HG03045 (cell line): ENCODE data around the gene ANKRD31.
"Not testable (repeated sequence)": the region's sequence is repeated elsewhere in the genome, so short reads cannot be mapped to it uniquely, and the experiment has no call there.

Experiments used
- ATAC-seq: cut with Tn5 transposase; IDR thresholded peaks from one replicate; pipeline ENCODE4 v1.9.1; 2021; ENCODE audit warnings: mild to moderate bottlenecking, moderate library complexity; ENCODE audit not compliant: unreplicated experiment

Gene ANKRD31

DNA sequence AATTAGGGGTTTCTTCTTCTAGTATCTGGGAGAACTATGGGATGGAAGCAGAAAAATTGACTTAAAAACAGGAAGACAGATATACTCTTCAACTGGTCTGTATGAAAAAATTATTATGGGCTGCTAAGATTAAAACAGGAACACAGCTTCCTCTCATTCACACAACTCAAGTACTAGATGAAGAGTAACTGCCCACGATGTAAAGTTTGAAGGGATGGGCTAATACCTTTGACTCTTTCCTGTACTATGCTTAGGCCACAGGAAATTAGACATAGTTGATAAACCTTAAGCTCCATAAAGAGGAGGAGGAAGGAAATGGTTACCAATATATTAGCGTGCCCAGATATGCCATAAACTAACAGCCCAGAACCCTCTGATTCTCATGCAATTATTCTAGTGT, 88.6 kb downstream of the ANKRD31 start:
- no peak for ATAC-seq

DNA sequence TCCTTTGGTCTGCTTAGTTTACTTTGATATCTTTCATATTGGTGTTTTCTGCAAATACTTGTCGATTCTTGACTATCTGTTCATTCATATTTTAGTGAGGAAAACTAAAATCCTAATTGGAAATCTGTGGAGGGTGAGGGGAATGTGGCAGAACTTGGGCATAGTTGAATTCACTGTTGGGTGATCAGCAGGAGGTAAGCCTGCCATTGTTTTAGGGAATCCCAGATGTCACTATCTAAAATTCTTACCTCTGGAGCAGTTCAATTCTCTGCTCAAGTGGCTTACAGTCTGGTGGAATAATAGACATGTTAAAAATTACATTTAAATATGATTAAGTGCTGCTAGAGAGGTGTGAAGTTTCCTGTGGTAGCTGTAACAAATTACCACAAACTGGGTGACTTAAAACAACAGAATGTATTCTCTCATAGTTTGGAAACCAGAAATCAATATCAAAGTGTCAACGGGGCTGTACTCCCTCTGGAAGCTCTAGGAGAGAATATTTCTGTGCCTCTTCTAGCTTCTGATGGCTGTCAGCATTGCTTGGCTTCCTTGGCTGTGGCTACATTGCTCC, 94.0 kb downstream of the ANKRD31 start:
- ATAC-seq = no peak

DNA sequence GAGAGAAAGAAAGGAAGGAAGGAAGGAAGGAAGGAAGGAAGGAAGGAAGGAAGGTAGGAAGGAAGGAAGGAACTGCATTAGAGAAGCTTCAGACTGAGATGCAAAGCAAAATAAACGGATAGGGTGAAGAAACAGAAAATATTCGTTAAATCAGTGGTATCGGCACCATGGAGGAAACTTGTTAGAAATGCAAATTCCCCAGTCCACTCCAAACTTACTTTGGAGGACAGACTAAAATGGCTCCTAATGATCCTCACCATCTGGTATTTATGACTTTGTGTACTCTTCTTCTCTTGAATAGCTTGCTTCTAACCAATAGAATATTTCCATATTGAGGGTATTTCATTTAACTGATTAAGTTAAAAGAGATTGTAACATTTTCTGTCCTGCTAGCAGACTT, 96.4 kb downstream of the ANKRD31 start:
- no peak for ATAC-seq

GRCh38 chr5:75138689-75139088, 98.0 kb downstream of the ANKRD31 start:
- ATAC-seq = no peak

DNA sequence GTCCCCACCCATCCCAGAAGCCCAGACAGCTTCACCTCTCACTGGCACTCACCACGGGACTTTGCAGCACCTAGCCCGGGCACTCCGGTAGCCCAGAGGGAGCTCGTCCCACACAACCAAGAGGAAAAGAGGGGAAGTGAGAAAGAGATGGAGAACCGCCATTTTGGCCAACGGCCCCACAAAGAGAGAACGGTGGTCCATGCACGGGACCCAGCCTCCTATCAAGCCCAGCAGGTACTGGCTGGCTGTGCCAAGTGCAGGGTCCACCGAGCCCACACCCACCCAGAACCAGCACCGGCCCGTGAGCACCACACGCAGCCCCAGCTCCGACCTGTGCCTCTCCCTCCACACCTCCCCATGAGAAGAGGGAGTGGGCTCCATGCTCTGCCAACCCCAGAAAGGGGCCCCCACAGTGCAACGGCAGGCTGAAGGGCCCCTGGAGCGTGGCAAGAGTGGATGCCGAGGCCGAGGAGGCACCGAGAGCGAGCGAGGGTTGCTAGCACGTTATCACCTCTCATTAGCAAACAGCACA, 105.8 kb downstream of the ANKRD31 start:
- ATAC-seq = no peak

DNA sequence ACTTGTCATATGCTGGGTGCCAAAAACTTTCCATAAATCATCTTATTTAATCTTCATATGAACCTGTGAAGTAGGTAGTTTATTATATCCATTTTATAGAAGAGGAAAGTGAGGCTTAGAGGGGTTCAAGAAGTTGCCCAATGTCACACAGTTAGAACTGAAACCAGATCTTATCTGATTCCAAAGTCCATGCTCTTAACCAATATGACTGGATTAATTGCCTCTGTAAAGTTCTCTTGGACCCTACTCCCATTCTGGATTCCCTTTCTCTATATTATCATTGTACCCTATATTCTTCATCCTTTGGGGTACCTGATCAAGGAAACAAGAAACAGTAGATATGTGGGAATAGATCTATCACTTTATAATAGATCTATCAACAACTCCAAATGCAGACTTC, 119.8 kb downstream of the ANKRD31 start:
- ATAC-seq = no peak

- not testable (repeated sequence) for ATAC-seq
Observed at GRCh38 chr5:75114311-75114710, 122.4 kb downstream of the ANKRD31 start.

- no peak for ATAC-seq
Observed at GRCh38 chr5:75113354-75114113, 123.1 kb downstream of the ANKRD31 start.

DNA sequence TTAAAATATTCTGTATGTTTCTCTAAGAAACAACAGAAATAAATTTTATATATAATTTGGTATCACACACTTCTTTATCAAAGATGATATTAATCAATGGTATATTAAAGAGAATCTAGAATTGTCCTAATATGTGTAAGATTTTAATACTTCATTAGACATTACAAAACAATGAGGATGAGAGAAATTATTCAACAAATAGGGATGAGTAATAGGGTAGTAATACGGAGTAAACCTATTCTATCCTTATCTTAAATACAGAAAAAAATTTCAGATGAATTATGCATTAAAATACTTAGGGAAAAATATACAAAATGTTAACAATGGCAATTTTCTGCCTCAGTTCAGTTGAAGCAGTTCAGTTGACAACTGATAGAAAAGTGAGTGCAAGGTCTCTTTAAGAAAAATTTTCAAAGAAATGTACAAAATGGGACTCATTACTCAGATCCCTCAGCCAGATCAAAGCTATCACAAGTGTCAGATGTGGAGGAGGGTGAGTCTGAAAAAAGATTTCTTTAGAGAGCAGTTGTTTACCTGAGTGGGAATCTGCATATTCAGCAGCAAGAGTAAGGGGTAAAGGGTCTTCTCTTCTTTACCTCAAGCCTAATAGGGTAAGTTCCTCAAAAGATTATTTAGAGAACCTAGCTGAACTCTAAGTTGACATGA, 127.6 kb downstream of the ANKRD31 start:
- no peak for ATAC-seq

DNA sequence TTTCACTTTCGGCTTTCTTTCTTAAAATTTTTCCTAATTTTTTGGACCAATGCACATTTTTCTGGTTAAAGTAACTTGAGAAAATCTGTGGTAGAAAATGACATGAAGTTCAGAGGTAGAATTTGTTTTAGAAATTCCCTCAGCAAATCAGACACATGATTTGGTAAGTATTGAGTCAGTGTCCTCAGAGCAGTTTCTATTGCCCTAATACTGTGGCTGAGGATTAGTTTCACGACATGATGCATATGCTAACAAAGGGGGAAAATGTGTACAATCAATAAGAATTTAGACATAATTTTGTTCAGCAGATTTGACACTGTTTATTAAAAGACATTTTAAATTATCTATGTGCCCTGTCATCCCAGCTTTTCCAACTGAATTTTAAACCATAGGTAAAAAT, 128.2 kb downstream of the ANKRD31 start:
- ATAC-seq = no peak

DNA sequence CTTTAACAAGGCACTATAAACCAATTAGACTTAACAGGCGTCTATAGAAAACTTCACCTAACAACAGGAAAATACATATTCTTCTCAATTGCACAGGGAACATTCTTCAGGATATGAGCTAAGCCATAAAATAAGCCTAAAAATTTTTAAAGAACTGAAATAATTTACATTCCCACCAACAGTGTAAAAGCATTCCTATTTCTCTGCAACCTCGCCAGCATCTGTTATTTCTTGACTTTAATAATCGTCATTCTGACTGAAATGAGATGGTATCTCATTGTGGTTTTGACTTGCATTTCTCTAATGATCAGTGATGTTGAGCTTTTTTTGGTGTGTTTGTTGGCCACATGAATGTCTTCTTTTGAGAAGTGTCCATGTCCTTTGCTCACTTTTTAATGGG, 140.7 kb downstream of the ANKRD31 start:
- ATAC-seq = not testable (repeated sequence)

GRCh38 chr5:75091597-75091996, 145.1 kb downstream of the ANKRD31 start:
- no peak for ATAC-seq

DNA sequence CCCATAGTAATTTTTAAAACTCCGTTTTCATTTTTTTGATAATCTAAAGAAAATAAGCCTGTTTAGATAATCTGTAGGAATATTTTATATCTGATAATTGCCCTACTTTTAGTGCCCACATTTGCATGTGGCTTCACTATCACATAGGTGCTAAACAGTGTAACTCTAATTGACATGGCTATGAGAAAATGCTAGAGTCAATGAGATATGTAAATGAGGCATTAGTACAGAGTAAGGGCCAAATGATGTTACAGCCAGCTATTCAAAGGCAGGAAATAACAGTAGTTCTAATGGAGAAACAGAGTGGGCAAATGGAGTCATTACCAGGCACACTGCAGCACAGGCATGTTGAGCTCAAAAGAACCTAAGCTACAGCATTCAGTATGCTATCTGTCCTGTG, 147.0 kb downstream of the ANKRD31 start:
- ATAC-seq = no peak

DNA sequence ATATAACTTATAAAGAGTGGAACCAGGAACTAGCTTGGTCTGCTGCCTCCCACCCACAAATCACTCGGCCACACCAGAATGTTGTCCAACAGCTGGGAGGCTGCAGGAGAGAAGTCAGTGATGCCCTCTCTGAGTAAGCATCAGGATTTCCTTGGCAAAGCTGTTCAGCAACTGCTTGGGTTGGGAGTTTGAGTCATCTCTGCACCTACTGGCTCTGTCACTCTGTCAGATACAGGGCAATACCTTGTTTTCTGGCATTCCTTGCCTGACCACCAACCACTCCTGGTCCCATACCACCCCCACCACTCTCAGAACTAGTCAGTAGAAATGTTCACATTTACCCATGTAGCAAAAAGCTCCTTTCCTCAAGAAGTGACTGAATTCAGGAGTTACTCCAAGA, 147.5 kb downstream of the ANKRD31 start:
- ATAC-seq = no peak

DNA sequence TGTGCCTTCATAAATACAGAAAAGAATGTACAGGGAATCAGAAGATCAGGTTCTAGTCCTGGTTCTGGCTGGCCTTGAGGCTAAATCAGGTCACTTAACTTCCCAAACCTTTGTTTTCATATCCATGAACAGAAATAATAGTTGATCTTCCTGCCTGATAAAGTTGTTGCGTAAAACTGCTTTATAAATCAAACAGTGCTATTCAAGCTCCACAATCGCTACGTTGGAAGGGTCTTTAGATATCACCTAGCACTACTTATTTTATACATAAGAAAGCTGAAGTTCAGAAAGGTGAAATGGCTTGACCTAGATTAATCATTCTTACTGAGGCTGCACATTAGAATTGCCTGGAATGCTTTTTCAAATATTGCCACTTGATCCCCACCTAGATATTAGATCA, 148.0 kb downstream of the ANKRD31 start:
- no peak for ATAC-seq

DNA sequence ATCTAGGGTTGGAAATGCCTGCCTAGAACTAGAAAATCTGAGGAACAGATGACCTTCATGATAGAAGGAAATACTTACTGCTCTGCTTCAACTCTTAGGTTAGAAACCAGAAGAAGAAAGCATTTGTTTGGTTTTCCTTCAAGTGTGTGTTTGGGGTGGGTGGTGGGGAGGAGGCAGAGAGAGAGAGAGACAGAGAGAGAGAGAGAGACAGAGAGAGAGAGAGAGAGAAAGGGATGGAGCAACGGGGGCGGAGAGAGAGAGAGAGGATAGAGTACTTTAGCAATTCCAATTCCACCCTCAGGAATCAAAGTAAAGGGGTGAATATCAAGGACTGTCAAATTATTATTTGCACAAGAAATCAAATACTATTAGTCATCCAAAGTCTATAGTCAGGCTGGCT, 155.2 kb downstream of the ANKRD31 start:
- ATAC-seq = no peak

DNA sequence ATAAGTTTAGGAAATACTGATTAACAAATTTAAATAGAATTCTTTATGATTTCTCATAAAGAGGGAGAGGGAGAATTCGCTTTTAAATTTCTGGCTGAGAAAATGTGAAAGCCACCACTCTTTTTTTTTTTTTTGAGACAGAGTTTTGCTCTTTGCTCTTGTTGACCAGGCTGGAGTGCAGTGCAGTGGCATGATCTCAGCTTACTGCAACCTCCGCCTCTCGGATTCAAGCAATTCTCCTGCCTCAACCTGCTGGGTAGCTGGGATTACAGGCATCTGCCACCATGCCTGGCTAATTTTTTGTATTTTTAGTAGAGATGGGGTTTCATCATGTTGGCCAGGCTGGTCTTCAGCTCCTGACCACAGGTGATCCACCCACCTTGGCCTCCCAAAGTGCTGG, 157.3 kb downstream of the ANKRD31 start:
- ATAC-seq = not testable (repeated sequence)

DNA sequence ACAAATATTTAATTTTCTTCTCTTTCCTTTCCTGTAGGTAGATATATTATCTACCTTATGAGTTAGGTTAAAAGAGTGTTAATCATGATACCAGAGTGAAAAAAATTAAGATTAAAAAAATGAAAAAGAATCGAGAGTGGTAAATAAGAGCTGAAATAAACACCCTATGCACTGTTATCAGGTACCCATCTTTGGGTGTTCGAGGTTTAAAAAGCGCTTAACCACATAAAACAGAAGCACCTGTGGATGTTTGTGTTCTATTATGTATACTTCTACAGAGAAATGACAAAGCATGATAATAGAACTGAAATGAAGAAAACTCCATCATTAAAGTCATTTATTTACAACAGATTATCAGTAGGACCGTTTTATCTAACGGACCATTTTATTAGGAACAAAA, 158.7 kb downstream of the ANKRD31 start:
- ATAC-seq = no peak

GRCh38 chr5:75072061-75072460, 164.6 kb downstream of the ANKRD31 start:
- no peak for ATAC-seq

GRCh38 chr5:75071100-75071499, 165.6 kb downstream of the ANKRD31 start:
- ATAC-seq = no peak

DNA sequence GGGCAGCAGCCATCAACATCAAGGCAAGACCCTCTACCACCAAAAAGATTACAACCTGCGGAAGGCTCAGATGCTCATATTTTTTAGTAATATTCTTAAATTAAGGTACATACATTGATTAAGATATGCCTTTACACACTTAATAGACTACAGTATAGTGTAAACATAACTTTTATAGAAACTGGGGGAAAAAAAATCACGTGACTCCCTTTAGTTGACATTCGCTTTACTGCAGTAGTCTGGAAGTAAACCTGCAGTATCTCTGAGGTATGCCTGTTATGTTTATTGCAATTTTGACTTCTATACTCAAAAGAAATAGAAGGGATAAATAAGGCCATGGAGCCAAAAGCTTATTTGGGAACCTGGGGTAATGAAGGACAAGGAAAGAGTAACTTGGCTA, 169.2 kb downstream of the ANKRD31 start:
- no peak for ATAC-seq

GRCh38 chr5:75062925-75063531, 173.7 kb downstream of the ANKRD31 start:
- no peak for ATAC-seq
